ENCODE results near the gene MAST4.

Gene MAST4

GRCh38 chr5:67194166-67194565 lies 598.0 kb downstream of the MAST4 start:
- no peak for TF ChIP-seq CTCF (IDR thresholded peaks at IDR 0.05; ENCODE audit: low read depth, low read length)
- no peak overlapping the region for H3K4me3 ChIP-seq (ENCODE audit: low read depth, low read length)

GRCh38 chr5:67195406-67196275 lies 599.4 kb downstream of the MAST4 start:
- H3K4me3 ChIP-seq (ENCODE audit: low read depth, low read length), result no peak overlapping the region
- no peak for TF ChIP-seq CTCF (IDR thresholded peaks at IDR 0.05; ENCODE audit: low read depth, low read length)

- H3K4me3 ChIP-seq (ENCODE audit: low read depth, low read length), result no peak within 1 kb of the TSS
- TF ChIP-seq CTCF (IDR thresholded peaks at IDR 0.05; ENCODE audit: low read depth, low read length), result no peak
These were observed 600.4 kb downstream of the MAST4 start, which contains the start of gene CD180 for GRCh38 chr5:67196537-67197059. Gene CD180 (minus strand): TSS chr5:67196799. CDS start chr5:67196641, 158 bp downstream.

GRCh38 chr5:67197536-67197935 lies 601.3 kb downstream of the MAST4 start:
- TF ChIP-seq CTCF (IDR thresholded peaks at IDR 0.05; ENCODE audit: low read depth, low read length), result no peak
- H3K4me3 ChIP-seq (ENCODE audit: low read depth, low read length), result no peak overlapping the region

GRCh38 chr5:67198917-67199316 lies 602.7 kb downstream of the MAST4 start:
- no peak for TF ChIP-seq CTCF (IDR thresholded peaks at IDR 0.05; ENCODE audit: low read depth, low read length)
- no peak overlapping the region for H3K4me3 ChIP-seq (ENCODE audit: low read depth, low read length)

- H3K4me3 ChIP-seq (ENCODE audit: low read depth, low read length), result no peak overlapping the region
- TF ChIP-seq CTCF (IDR thresholded peaks at IDR 0.05; ENCODE audit: low read depth, low read length), result no peak
These were observed 603.7 kb downstream of the MAST4 start for GRCh38 chr5:67199859-67200258.

Data from WI38 (cell line).